ENCODE data around the gene ST8SIA2.
A peak's percentile ranks its signal among the peaks of the same experiment; 100 is the strongest.

Gene ST8SIA2

DNA sequence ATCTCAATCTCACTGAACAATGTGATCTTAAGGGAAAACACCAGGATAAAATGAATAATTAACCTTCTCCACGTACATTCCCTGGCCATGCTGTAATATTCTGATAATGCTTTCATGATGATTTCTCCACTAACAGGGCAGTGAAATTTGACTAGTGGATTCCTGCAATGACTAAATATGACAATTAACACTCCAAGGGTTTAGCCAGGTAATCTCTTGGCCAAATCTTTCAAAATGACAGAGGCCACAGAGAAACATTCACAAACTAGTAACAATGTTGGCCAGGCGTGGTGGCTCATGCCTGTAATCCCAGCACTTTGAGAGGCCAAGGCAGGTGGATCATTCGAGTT lies 31.7 kb upstream of the ST8SIA2 start:
- no peak overlapping the region for H3K4me3 ChIP-seq (ENCODE audit: low read depth, low read length)
- TF ChIP-seq, protein P1, sequence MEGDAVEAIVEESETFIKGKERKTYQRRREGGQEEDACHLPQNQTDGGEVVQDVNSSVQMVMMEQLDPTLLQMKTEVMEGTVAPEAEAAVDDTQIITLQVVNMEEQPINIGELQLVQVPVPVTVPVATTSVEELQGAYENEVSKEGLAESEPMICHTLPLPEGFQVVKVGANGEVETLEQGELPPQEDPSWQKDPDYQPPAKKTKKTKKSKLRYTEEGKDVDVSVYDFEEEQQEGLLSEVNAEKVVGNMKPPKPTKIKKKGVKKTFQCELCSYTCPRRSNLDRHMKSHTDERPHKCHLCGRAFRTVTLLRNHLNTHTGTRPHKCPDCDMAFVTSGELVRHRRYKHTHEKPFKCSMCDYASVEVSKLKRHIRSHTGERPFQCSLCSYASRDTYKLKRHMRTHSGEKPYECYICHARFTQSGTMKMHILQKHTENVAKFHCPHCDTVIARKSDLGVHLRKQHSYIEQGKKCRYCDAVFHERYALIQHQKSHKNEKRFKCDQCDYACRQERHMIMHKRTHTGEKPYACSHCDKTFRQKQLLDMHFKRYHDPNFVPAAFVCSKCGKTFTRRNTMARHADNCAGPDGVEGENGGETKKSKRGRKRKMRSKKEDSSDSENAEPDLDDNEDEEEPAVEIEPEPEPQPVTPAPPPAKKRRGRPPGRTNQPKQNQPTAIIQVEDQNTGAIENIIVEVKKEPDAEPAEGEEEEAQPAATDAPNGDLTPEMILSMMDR (IDR thresholded peaks at IDR 0.05; ENCODE audit: low read depth, low read length, missing control alignments), result no peak
- DNase-seq (ENCODE audit: low read depth), result no peak
- in situ Hi-C loops (cut with HindIII; ENCODE audit: low sequenced_read_pairs), result no loop called here

DNA sequence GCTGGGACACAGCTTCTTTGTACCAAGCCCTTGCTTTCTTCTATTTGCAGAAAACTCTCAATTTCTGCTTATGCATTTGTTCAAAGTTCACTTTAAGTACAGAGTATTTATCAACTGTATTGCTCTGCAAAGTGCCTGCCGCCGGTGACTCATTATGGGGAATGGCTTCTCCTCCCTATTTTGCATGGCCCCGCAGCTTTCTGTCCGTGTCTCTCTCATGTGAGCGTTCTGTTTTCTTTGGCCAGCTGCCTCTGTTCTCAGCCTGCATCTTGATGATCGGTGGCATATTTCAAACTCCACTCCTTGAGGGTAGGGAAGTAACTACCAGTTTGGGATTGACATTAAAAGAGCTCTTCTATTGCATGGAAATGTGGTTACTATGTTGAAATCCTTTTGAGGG lies 28.6 kb upstream of the ST8SIA2 start:
- no peak overlapping the region for H3K4me3 ChIP-seq (ENCODE audit: low read depth, low read length)
- in situ Hi-C loops (cut with HindIII; ENCODE audit: low sequenced_read_pairs), result no loop called here
- DNase-seq (ENCODE audit: low read depth), result peak; percentile 20
- TF ChIP-seq, protein P1 (IDR thresholded peaks at IDR 0.05; ENCODE audit: low read depth, low read length, missing control alignments), result no peak

DNA sequence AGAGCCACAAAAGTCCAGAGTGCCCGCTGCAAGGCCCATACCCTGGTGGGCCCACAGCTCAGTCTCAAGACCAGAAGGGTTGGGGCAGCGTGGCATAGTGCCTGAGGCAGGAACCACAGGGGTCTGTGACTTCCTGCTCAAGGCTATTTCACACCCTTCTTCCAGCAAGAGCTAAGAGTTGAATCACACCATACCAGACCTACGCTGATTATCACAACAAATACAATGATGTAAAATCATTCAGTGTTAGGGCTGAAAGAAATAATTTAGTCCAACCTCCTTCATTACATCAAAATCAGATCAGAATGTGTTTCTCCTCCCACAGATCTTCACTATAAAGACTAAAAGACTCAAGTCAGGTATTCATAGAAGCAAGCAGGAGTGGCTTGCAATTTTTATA lies 27.8 kb upstream of the ST8SIA2 start:
- in situ Hi-C loops (cut with HindIII; ENCODE audit: low sequenced_read_pairs), result no loop called here
- DNase-seq (ENCODE audit: low read depth), result no peak
- H3K4me3 ChIP-seq (ENCODE audit: low read depth, low read length), result no peak overlapping the region
- TF ChIP-seq, protein P1 (IDR thresholded peaks at IDR 0.05; ENCODE audit: low read depth, low read length, missing control alignments), result no peak

DNA sequence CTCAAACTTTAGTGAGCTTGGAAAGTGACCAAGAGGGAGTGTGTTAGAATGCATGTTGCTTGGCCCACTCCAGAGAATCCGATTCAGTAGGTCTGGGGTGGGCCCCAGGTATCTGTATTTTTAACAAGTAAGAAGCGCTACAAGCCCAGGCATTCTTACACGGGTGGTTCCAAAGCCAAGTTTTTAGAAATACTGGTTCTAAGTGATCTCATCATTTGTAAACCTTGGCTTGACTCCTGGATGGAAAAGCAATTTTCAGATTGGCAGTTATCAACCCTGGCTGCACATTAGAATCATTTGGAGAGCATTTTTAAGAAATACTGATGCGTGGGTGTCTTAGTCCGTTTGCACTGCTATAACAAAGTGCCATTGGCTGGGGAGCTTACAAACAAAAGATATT lies 27.3 kb upstream of the ST8SIA2 start:
- in situ Hi-C loops (cut with HindIII; ENCODE audit: low sequenced_read_pairs), result no loop called here
- TF ChIP-seq, protein P1 (IDR thresholded peaks at IDR 0.05; ENCODE audit: low read depth, low read length, missing control alignments), result no peak
- no peak overlapping the region for H3K4me3 ChIP-seq (ENCODE audit: low read depth, low read length)
- DNase-seq (ENCODE audit: low read depth), result no peak

DNA sequence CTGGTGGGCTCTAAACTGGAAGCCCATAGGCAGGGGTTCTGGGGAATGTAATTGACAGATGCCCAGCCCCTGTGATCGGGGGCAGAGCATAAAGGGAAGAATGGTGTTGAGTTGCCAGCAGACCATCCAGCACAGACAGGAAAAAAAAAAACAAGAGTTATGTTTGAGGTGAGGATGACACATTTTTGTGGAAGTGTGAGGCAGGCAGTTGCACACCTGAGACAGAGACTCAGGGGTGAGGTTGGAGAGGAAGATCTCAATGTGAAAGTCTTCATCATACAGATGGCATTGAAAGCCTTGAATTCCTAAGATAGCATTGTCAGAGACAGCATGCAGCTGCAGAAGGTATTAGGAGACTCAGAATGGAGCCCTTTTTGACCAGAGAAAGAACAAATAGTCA lies 18.6 kb upstream of the ST8SIA2 start:
- TF ChIP-seq, protein P1 (IDR thresholded peaks at IDR 0.05; ENCODE audit: low read depth, low read length, missing control alignments), result no peak
- in situ Hi-C loops (cut with HindIII; ENCODE audit: low sequenced_read_pairs), result no loop called here
- no peak overlapping the region for H3K4me3 ChIP-seq (ENCODE audit: low read depth, low read length)
- no peak for DNase-seq (ENCODE audit: low read depth)

DNA sequence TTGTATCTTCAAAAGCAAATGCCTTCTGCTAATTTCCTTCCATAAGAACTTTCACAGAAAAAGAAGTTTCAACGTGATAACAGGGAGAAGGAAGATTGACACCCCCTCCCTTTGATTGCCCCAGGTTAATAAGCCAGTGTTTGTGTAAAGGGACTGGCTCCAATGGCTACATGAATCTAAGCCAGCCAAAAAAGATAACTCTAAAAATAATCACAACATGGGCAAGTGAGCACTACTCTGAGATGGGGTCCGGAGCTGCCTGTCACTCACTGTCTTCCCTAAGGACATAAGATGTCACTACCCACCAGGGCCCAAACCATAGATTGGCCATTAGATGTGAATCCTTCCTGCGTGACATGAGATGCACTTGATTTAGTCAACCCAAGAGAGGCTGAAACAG lies 17.6 kb upstream of the ST8SIA2 start:
- DNase-seq (ENCODE audit: low read depth), result no peak
- in situ Hi-C loops (cut with HindIII; ENCODE audit: low sequenced_read_pairs), result no loop called here
- TF ChIP-seq, protein P1 (IDR thresholded peaks at IDR 0.05; ENCODE audit: low read depth, low read length, missing control alignments), result no peak
- H3K4me3 ChIP-seq (ENCODE audit: low read depth, low read length), result no peak overlapping the region
